CD4-positive, alpha-beta T cell treated with Interleukin-17A for 4 hours (primary cell): ENCODE measurements around the gene SLC8A1.

Experiments used
- DNase-seq: peaks from one replicate; pipeline ENCODE4 v3.0.0-alpha.2; 2020; ENCODE audit warnings: mixed read lengths

The SLC8A1 gene

DNA sequence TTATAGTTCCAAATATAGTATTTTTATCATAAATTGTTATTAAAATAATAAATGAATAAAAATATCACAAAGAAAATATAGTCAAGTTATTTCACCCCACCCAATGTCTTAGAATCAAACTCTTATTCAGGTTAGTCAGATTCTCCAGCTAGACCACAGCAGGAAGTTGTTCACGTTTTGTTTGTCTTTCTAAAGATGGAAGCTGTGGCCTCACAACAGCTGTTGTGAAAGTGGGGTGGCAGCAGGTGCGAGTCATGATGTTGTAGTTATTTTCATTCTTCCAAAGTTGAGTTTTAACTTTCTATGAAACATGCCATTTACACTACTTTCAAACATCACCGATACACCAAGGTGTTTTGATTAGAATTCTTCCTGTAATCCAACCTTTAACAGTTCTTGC is 272.9 kb downstream of the SLC8A1 start:
- DNase-seq = no peak

DNA sequence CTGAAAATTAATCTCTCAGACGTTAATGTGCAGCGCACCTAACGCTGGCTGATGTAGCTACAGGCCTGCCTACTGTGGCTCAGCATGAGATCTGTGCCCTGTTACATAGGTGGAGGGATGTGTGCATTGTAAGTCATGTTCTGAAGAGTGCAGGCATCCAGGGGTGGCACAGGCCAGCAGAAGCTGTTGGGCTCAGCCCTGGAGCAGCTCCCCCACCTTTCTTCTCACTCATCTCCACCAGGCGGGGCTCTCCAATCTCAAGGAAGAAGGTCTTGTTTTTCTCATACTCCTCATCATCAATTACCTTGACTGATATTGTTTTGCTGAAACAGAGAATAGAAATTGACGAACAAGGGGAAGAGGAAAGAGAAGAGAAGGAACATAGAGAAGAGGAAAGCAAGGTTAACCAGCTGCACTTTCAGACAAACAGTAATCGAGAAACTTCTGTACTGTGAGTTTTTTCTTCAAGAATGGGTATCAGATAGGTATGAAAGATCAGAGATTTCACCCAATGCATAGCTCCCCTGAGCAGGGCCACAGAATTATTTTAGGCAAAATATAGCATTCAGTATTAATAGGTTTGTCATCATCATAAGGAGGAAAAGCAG is 273.6 kb downstream of the SLC8A1 start:
- no peak for DNase-seq

DNA sequence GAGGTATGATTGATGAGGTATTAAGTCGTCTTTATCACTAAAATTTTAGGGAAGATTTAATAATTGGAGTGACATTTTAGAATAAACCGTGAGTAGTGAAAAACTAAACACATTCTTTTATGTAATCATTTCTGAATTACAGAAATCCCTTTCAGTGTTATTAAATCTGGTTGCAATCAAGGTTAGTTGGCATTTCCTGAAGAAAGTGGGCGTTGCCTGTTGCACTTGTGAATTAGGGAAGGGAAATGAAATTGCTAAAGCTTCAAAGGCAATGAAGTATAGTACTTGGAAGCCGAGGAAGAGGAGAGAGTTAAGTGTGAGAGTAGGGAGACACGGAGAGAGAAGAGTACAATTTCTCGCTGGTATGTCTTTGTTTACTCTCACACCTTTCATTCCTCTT is 274.5 kb downstream of the SLC8A1 start:
- no peak for DNase-seq

DNA sequence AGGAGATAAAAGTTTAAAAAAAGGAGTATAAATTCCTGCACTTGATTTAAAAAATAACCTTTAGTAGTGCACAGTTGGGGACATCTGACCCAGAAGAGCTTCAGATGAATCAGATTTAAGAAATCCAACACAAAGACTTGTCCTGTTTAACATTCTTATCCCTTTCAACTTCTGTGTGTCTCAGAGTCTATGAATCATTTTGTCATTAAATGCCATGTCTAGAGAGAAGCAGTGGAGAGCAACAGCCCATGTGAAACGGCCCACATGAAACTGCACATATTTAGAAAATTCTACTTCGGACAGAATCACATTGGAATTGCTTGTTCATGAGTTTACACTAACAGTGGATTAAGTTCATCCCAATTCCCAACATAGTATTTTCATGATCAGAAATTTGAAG is 278.6 kb downstream of the SLC8A1 start:
- DNase-seq = no peak

DNA sequence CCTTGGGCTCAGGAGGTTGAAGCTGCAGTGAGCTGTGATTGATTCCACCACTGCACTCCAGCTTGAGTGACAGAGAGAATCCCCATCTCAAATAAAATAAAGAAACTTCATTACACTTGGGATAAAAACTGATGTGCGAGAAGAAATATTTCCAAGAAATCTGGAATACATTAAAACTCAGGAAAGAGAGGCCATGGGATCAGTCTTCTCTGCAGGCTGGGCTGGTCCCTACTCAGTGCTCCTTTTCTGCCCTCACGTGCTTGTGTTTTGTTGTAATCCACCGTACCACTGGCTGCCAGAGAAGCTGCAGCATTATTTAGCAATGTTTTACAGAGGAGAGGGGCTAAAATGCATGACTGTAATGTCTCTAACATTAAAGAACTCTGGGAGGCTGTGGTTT is 282.0 kb downstream of the SLC8A1 start:
- no peak for DNase-seq

DNA sequence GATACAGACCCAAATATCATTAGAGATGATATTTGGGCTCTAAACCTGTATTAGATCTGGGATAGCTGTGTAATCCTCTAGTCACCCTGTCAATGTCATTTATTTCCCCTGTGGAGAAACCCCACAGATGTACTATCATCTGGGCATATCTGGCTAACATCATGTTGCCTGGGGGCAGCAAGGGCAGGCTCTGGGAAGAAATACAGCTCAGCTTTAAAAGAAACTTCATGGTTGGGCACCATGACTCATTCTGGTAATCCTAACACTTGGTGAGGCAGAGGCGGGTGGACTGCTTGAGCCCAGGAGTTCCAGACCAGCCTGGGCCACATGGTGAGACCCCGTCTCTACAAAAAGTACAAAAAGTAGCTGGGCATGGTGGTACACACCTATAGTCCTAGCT is 282.5 kb downstream of the SLC8A1 start:
- DNase-seq = no peak

DNA sequence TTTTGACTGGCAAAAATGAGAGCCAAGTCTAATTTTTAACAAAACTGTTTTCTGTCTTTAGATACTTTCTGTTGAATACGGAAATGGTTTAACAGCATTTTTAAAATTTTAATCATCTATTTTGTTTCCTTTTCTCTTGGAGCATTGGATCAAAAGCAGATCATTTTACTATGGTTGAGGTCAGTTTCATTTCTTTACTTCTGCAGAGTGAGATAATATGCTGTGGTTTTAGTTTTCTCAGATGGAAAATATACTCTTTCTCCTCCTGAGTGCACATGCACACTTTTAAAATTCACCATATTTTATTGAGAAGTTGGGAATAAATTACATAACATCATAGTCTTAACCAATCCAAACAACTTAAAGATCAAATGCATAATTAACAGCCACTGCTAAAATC is 283.3 kb downstream of the SLC8A1 start:
- DNase-seq = no peak

DNA sequence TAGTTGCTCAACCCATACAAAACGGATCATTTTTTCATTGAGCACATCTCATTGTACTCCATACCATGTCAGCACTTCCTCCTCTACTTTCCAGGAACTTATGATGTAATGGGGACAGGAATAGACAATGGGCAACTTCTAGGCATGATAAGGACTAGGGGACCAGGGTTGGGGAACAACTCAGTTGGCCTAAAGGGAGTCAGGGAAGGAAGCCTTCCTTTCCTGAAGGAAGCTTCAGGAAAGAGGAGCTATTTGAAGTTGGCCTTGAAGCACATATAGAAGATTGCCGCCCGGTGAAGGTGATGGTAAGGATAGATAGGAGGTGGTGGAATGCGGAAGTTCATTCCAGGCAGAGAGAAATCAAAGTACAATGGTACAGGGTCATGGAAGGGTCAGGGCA is 283.9 kb downstream of the SLC8A1 start:
- no peak for DNase-seq

DNA sequence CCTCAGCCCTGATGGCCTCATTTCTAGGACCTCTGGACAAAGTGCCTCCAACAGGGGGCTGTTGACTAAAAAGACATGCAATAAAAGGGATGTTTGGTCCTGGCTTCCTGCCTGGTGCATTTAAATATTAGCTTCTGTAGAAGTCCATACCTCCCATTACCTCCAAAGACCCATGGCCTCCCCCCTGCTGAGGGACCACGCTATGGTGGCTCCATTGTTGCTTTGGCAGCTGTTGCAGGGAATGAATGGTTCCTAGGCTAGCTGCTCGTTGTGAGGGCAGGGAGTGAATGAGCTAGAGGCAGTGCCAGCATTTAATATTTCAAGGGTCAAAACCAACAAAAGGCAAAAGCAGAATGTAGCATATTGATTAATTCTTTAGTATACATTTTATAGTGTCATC is 285.9 kb downstream of the SLC8A1 start:
- DNase-seq = no peak

DNA sequence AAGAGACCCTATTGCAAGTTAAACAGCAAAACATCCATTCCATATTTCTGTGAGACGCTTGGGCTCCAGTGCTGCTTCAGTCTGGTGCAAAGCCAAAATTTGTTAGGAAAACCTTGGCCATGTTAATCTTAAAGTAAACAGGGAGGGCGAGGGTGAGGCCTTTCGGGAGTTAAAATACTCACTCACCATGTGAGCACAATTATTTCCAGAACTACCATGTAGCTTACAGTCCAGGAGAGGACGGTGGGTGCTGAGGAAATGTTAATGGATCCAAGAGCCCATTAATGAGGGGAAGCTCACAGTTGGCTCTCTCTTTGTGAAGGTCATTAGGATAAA is 286.4 kb downstream of the SLC8A1 start:
- DNase-seq = no peak

DNA sequence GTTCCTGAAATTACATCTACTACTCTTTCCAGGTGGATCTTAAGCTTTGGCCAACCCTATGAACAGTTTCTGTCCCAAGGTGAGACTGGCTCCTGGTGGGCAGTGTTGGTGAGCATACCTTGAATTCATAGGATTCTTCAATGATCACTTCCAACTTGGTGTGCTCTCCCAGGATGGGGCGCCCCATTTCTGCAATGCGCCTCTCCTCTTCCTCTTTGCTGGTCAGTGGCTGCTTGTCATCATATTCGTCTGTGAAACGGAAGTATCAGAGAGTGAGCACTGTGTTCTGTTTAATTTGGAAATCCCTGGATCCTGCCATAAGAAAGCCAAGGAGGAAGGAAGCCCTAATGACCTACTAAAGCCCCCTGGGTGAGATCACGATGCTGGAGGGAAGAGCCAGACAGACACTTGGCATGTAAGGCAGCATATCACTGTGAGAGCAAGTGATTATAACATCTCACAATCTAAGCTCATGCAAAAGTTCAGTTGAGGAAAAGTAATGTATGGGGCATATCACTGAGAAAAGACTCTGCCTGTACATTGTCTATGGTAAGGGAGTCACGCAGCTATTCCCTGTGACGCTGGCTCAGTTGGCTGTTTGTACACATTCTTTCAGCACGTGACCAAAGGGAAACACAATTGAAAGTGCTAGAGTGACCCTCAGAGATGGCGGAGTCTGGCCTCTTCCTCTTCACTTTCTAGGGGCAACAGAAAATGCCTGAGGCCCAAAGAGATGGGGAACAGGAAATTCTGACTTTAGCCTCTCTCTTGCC is 287.0 kb downstream of the SLC8A1 start:
- no peak for DNase-seq

DNA sequence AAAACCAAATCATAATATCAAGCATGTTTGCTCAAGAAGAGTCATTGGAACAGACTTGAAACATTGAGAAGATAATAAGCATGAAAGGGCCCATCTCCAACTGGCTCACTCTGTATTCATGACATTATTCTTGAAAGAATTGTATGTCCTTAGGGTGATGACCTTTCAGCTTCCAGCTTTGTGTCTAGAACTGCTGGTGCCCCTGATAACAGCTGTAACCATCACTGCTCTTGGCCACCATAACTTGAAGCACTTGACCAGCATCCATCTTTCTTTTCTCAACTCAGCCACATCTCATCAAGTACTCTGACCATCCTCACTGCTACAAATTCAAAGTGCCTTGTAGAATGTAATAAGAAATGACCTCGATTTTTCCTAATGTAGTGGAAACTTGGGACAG is 289.9 kb downstream of the SLC8A1 start:
- DNase-seq = no peak

DNA sequence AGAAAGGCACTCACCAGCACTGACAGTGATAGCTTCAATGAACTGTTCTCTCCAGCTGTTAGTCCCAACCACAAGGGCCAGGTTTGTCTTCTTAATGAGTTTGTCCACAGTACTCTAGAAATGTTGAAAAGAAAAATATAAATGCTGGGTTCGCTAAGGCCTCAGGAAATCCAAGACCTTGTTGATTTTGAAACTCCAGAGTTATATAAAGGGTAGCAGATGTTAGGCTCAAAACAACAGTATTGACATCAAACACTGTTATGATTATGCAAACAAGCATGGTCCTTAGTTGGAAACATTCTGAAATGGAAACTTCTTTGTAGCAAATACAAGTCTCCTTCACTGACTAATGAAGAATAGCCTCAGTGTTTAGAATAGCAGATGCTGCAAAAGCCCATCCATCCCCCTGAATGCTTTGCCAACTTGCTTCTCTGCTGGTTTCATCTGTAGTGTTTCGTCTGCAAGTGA is 291.1 kb downstream of the SLC8A1 start:
- no peak for DNase-seq

DNA sequence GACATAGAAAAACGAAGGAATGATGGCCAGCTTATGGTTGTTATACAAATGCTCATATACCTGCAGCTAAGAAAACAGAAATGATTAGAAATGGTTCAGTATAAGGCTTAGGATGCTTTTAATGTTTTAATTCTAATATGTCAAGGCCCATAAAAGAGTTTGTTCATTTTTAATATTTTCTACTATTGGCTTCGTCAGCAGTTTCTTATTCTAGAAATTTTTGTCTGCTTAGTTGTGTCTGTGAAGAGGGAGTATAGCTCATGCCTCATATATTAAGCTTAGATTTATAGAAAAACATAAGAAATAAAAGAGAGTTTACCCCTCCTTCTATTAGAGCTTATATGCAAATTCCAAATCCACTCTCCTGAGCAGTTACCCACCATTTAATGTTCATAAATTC is 292.6 kb downstream of the SLC8A1 start:
- DNase-seq = no peak

DNA sequence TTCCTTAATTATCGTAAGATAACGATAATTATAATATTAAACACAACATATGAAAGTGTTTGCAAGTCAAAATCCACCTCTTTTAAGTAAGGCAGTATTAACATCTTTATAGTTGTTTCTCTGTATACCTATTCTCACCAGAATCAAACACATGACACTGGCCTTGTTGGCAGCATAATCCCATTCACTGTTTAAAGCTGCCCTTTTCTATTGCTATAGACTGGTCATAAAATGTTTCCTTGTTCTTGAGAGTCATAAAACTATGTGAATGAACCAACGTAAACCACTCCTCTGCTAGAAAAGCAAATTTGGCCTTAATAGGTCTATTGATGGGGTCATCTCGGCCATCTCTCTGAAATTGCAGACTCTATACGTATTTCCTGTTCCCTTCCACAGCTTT is 293.1 kb downstream of the SLC8A1 start:
- DNase-seq = no peak

DNA sequence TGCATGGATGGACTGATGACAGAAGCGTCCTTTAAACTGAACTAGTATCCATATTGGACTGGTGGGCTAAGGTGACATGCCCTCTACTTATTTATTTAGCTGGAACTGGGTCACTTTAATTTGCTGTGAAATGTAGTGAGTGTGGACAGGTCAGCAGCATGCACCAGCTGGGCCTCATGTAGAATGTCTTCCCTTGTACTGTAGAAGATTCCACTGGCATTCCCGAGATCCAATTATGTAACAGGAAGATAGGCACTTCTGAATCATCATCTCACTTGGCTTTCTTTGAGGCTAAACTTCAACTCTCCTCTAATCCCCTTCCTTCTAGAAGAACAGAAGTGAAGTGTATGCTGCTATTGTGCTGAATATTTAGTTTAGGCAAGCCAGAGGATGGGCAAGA is 296.2 kb downstream of the SLC8A1 start:
- no peak for DNase-seq

DNA sequence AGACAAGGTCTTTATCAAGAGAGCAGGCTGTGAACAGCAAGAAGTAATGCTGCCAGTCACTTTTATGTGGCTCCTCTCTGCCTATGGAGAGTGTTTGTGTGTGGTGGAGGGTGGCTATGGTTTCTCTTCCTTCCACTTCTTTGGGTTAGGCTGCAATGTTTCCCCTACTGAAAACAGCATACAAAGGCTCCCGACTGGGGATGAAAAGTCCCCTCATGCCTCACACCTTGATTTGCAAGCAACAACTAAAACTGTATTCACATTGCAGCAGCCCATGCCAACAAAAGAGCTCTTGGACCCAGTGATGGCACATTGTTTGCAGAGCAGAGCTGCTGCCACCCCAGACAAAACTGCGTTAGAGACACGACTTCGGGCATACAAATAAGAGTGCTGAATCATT is 301.6 kb downstream of the SLC8A1 start:
- DNase-seq = no peak

DNA sequence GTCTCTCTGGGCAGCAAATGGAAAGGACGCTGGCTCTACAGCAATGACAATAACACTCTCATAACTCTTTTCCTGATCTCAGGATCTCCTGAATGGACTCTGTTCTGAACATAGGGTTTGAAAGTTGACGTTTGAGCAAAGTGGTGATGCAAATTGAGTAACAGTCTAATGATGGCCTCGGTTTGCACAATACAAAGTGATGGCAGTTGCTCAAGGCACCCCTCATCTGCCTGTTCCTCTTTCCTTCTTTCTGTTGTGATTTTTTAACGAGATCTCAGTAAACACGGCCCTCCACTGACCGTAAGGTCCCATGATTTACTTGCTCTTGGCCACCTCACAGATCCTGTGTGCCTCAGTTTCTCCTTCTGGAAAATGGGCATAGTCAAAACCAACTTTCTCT is 303.6 kb downstream of the SLC8A1 start:
- no peak for DNase-seq

DNA sequence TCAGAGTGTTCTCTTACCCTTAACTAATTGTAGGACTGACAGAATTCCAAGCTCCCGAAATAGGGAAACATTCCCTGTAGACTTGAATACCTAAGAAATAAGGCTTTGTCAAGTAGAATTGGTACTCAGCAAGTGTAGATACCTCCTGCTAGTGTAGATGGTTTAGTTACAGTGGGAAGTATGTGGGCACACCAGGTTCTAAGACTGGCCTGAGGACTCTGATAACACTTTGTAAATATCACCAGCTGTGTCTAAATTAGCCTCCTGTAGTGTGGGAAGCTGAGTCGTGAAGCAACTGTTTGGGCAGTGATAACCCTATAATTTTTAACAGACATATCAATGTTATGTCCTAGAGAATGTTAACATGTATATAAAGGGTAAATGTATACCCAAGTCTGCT is 304.5 kb downstream of the SLC8A1 start:
- DNase-seq = no peak

DNA sequence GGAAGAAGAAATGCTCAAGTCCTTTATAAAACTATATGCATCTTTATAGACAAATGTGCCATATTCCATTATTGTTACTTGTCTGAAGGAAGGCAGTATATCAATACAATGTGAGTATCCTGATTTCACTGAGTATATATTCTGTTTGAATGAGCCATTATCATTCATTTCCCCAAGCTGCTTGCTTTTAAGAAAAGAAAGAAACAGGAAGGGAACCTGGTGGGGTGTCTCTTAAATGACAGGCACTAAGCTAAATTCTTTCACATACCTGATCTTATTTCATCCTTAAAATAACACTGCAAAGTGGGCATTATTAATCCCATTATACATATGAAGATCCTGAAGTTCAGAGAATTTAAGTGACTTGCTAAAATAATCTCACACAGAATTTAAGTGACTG is 307.9 kb downstream of the SLC8A1 start:
- DNase-seq = no peak

DNA sequence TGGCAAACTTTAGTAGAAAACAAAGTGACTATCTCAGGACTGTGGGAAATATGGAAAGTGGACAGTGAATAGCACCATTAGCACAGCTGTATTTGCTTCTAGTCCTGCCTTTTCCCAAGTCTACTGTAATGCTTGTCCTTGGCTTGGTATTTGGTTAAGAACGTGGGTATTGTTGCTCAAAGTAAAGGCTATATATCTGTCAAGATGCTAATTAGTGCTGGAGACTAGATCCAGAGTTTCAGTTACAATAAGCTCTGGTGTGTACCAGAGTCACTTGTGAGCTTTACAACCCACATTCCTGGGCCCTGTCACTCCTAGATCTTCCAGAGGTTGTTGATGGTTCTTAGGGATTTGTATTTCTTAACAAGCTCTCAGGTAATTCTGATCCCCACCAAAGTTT is 313.6 kb downstream of the SLC8A1 start:
- DNase-seq = no peak

DNA sequence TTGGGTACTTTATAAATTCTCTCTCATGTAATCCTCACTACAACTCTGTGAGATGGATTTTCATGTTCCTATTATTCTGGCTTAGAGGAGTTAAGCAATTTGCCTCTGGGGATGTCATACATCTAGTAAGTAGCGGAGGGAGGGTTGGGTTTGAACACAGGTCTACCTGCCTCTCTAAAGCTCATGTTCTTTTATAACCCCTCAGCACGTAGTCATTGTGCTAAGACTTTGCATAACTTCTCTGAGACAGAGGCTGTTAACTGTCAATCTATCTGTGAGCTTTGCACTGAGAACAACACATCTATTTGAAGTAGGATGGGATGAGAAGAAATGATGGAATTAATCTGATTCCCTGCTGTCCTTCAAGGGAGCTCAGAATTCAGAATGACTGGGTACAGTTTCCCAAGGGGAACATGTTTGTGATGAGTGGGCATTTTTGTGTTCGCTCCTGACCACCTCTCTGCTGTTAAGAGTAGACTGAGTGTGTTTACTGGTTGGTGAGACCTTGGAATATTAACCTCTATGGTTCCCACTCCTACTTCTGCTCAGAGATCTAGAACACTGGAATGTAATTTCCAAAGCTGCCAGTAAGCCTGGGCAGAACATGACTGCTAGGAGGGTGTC is 320.7 kb downstream of the SLC8A1 start:
- DNase-seq = no peak

DNA sequence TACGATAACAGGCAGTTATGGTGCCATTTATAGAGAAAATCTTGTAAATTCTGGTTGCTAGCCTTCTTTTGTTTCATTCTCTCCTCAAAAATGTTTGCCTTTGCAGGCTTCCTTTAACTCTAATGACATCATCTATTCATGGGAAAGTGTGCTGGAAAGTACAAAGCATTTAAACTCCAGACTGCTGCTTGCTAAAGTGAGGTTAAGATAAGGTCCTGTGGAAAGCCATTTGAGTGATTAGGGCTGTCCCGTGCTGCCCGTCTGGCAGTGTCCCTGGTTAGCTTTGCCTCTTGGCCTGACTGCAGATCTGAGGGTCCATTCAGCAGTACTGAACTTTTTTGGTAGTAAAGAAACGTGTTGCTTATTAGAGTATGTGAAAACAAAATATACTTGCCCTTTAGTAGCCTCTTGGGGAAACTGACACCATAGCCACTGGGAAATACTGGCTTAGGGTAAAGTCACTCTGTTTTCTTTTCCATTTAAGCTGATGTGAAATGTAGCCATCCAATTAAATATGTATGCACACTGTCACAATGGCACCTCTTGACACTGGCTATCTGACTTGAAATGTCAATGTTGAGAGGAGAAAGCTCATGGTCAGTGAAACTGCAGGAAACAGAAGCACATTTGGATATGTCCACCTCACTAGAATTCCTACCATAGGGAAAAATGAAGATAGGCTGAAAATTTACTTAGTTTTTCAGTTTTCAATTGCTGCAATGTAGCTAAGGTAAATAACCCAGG is 321.5 kb downstream of the SLC8A1 start:
- DNase-seq = no peak

DNA sequence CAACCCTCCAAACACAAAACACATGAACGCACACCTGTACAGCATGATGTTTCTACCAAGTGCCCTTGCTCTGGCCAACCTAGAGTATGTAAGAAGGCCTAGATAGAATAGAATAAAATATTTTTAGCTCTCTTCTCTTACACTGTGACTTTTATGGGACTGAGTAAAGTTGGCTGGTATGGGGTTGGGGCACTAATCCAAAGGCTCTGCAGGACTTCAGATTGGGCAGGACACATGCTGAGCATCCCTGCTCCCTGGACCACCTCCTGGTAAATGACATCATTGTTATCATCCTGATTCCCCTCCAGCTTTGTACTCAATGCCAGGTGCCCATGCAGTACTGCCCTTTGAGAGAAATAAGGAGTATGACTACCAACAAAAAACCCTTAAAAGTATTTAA is 322.2 kb downstream of the SLC8A1 start:
- DNase-seq = no peak
